HEK293T (cell line): Measurements from ENCODE around the gene TRIM47.

ENCODE experiments used
- ARNT ChIP-seq: fragments of 450-650 bp; IDR thresholded peaks from 2 replicates; pipeline ENCODE4 v1.6.1; 2017; ENCODE audit warnings: mild to moderate bottlenecking
- ELF4 ChIP-seq: fragments of 450-650 bp; IDR thresholded peaks from 2 replicates; pipeline ENCODE4 v1.6.1; 2017; ENCODE audit warnings: antibody characterized with exemption
- FOXM1 ChIP-seq: fragments of 450-650 bp; IDR thresholded peaks from 2 replicates; pipeline ENCODE4 v1.6.1; 2017; ENCODE audit warnings: mild to moderate bottlenecking, borderline replicate concordance
- HDGF ChIP-seq: fragments of 450-650 bp; IDR thresholded peaks from 2 replicates; pipeline ENCODE4 v1.6.1; 2017; ENCODE audit warnings: antibody characterized with exemption, borderline replicate concordance
- NFRKB ChIP-seq: fragments of 450-650 bp; IDR thresholded peaks from 2 replicates; pipeline ENCODE4 v1.6.1; 2016; ENCODE audit warnings: mild to moderate bottlenecking, moderate library complexity
- TARDBP ChIP-seq: fragments of 450-650 bp; IDR thresholded peaks from 2 replicates; pipeline ENCODE4 v1.6.1; 2016
- ZNF384 ChIP-seq: fragments of 450-650 bp; IDR thresholded peaks from 2 replicates; pipeline ENCODE4 v1.6.1; 2016

DNA sequence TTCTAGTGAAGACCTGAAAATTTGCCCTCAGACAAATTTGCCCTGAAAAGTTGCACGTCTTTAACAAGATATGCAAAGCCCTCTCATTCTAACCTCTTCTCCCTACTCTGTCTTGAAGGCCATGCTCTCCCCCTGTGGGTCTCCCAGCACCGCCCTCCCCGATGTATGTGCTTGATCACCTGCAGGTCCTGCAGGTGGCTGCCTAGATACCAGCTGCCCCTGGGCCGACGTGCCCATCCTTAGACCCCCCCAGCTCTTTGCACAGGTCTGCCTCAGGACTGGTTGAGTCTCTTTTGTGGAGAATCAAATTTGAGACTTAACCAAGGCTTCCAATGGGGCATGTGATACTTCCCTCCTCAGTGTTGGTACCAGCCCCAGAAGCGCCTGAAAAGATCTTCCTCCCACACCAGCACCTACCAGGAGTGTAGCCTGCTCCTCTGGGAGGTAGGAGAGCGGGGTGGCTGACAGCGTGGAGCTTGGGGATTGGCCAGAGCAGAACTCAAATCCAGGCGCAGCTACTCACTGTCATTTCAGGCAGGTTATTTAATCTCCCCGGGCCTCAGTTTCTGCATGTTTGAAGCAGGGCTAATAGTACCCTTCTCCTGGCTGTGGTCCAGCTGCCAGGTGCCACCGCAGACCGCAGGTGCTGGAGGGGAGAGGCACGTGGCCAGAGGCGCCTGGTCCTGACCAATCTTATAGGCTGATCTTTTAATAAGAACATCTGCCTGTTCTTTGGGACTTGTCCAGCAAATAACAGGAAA, 30.9 kb upstream of the TRIM47 start:
- TF ChIP-seq NFRKB (no peak), HDGF (no peak), ARNT (no peak), FOXM1 (no peak), ELF4 (no peak), TARDBP (no peak), ZNF384 (no peak)
